Activated CD8-positive, alpha-beta memory T cell treated with anti-CD3 and anti-CD28 coated beads for 1 hour (primary cell): Measurements from ENCODE around the gene ATP2A2.

Experiments
- DNase-seq, 2 donors: peaks; one replicate each; pipeline ENCODE4 v3.0.0-alpha.2; 2020; ENCODE audit warnings: low read depth in 1 of 2; ENCODE audit errors: extremely low read depth in 1 of 2

The ATP2A2 gene

DNA sequence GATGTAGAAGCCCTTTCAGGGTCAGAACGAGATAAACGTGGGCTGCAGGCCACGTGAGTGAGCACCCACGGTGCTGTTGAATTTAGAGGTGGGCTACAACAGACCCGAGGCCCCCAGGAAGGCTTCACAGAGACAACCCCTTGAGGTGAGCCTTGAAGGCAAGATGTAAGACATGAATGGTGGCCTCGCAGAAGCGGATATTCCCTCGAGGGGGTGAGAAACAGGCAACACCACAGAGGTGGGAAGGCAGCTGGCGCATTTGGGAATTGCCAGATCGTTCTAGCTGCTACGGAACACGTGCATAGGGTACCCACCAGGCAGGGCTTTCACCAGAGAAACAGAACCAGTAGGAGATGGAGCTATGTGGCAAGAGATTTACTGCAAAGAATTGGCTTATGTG, 22.6 kb upstream of the ATP2A2 start:
- no peak for DNase-seq

DNA sequence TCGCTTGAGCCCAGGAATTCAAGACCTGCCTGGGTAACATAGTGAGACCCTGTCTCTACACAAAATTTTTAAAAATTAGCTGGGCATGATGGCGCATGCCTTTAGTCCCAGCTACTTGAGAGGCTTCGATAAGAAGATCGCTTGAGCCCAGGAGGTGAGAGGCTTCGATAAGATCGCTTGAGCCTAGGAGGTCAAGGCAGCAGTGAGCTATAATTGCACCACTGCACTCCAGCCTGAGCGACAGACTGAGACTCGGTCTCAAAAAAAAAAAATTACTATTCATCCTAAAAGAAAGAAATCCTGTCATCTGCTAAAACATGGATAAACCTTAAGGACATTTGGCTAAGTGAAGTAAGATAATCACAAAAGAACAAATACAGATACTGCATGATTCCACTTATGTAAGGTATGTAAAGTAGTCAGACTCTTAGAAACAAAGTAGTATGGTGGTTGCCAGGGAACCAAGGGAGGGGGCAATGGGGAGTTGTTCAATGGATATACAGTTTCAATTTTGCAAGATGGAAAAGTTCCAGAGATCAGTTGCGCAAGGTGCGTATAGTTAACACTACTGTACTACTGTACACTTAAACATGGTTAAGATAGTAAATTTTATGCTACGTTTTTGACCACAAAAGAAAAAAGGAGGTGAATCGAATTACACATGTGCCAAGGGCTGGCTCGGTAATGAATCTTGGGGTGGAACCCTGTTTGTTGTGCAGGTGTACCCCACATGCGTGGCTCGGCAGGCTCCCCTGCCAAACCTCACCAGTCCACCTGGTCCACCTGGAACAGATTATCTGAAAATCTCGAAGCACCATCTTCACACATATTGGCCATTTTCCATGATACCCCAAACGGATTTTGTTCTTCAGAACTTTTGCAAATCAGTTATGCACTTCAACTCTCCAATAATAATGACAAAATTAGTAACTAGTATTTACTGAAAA, 18.3 kb upstream of the ATP2A2 start:
- DNase-seq, result no peak

DNA sequence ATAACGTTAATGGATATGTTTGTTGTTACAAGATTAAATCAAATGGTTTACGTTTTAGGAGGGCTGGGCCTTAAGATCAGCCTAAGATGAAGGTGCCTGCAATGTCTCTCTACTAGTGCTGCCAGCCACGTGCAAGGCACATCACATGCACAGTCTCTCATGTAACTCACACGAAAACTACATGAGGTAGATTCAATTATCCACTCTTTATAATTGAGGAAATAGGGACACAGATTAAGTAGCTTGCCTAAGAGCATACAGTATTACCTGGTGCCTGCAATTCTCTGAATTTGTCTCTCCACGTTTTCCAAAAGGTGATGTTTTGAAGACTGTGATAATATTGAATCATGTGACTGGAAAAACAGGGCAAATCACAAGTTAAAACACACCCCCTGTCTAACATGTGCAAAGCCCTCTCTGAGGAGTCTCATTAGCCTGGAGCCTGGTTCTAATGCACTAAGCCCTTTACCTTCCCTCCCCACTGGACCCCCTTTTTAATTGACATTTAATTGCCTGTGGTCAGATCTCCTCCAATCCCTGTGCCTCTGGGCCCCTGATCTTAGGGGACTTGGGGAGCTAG, 14.6 kb upstream of the ATP2A2 start:
- no peak for DNase-seq

DNA sequence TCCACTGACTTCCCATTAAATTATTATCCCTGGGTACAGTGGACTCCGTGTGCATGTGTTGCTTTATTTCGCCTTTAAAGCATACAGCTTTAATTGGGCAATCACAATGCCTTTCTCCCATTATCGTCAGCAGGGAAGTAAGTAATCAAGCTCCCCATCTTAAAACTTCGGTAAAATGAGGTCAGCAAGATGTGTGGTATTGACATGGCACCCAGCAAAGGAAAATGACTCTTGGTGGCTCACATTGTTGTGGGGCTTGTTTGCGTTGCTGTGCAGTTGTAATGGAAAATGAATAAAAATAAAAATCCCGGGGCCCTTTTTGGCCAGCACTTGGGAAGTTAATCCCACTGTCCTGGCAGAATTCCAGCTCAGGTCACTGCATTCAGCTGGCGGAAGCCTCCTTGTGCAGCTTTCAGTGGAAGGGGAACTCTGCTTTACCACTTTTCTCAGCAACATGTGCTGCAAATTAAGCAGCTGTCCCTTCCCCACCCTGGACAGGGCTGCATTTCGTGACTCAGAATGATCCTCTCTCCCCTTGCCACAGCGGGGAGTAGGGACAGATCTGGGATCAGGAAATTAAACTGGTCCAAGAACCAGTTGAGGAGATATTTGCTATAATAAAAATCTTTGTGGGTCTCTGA, 13.9 kb upstream of the ATP2A2 start:
- DNase-seq, result no peak

DNA sequence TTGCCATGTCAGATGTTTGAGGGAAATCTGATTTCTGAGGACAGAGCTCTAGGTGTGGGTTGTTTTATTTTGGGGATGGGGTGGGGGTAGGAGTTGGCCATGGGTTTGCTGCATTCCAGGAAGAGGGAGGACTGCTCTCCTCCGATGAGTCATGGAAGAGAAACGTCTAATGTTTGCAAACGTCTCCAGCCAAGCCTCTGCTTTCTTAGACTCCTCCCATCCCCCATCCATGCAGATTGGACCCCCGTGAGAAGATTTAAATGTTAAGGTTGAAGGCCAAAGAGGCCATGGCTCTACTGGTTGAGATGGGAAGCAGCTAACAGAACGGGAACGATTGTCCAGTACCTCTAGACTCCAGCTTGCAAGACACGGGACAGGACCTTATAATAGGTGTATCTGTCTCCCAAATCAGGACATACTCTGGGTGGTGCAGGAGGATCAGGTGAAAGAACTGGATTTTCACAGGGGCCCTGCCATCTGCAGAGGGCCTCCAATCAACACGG, 11.4 kb upstream of the ATP2A2 start:
- DNase-seq, result no peak

DNA sequence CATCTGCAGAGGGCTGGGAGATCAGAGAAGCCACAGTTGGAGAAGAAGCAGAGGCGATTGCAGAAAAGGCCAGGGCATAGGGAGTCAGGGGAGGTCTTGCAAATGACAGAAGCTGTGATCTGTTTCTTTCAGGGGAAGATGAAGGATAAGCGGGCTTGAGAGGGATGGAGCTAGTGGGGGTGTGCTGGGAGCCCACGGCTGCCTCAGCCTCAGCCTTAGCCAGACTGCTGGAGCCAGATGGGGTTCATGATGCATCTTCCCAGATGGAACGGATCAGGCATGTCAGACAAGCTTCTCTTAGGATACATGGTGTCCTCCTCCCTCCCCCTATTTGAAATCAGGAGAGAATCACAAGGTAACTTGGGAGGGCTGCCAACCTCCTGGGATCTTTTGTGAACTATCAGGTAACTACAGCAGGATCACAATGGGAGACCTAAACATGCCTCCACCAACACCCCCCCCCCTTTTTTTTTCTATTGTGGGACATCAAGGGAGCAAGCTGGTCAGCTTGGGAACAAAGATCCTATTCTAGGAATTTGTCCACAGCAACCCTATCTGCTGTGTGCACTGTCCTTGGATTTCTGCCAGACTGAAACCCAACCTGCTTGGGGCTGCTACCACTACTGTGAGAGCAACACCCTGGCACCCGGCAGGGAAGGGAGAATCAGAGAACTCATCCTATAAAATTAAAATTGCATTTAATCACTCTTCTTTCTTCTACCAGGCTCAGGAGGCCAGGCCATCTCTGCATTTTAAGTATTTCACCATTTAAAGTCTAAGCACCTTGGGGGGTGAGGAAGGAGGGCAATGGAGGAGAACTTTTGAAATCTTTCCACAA, 10.7 kb upstream of the ATP2A2 start:
- DNase-seq, result no peak

DNA sequence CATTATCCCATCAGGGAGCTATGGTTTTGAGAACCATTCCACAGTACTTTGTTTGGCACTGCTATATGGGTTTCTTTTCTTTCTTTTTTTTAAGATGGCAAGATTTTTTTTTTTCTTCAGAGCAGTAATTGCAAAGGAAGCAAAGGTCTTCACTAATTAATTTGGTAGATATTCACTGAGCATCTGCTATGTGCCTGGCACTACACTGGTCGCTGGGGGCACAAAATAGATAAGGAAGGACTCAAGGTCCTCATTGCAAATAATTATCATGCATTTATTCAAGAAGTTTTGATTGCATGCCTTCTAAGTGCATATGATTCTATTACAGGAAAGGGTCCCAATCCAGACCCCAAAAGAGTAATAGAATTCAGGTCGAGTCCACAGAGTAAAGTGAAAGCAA, 10.0 kb upstream of the ATP2A2 start:
- DNase-seq, result no peak

DNA sequence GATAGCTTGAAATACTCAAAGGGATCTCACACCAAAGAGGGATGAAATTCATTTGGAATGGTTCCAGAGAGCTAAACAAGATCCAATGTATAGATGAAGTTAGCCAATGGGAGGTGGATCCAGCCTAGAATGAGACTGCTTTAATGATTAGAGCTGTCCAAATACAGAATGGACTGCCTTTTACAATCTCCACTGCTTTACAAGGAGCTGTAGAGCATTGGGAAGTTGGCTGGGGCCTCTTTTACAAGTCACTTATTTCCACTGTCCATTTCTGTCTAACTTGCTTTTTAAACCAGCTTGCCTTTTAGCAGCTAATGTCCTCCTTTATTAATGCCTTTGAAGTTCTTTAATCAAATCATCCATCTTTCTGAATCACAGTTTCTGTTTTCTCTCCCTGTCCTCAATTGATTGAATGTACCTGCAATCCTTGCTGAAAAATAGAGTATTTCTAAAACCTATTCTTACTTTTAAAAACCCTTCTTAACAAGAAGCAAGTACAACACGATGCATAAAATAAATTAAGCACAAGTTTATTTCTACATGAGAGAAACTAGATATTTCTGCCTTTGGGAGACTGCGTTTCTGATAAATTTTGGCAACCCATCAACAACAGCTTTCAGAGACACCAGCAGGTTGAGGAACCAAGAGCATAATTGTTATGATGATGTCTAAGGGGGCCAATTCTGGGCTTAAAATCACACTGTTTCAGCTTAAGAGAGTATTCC, 3.4 kb upstream of the ATP2A2 start:
- DNase-seq, result no peak

DNA sequence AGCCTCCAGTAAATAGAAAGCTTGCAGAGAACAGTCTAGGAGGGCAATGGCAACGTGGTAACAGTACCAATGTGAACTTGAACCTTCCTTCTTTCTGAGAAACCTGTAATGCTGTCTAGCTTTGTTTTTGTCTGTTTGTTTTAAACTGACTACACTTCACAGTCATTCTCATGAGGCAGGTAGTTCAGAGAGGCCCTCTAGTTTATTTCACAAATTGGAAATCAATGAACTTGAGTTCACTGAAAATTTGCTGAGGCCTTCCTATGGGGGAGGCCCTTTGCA, 2.9 kb upstream of the ATP2A2 start:
- DNase-seq, result no peak

DNA sequence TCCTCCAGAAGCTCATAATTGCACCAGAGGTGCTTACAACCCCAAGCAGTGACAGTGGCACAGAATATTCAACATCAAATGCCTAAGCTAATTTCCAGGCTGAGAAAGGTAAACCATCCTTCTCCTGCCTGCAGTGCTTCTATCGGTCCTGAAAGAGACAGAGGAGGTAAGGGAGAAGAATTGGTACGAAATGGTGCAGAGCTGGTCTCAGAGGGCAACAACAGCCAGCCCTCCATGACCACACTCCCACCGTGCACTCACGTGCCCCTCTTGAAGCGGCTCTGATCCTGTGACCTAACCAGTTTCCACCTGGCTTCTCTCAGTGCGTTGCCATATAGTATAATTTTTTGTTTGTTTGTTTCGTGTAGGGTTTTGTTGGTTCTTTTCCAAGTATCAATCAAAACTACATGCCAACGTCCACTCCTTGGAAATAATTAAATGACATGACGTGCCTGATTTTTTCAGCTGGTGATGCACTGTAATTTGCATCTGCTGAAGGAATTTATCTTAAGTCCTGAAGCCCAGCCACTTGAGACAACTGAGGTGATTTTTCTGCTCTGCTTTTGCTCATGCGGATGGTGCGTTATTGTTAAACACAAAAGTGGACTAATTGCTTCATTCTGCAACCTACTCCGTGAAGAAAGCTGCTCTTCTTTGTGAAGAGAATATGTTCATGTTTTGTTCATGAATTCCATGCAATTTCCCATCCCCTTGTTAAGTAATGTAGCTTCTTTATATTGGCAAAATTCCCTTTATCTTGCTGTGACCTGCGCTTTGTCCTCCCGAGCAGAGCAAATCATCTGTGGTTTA, 1.3 kb upstream of the ATP2A2 start:
- no peak for DNase-seq

DNA sequence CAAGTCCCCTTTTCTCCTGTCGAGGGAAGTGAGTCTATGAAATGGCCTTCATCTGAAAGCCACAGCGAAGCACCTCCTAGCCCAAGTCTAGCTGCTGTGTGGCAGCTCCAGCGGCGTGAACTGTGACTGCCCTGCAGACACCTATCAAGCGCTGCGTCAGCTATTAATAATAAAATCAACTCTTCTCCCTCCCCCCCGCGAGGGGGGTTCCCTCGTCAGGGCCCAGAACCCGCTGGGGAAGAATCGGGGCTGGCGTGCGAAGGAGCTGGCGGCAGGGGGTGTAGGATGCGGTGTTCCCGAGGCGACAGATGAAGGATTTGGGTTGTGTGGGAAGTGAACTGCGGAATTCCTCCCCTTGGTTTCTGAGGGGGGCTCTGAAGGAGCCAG, 662 bp upstream of the ATP2A2 start:
- DNase-seq, result peak; percentile 4 to 28

DNA sequence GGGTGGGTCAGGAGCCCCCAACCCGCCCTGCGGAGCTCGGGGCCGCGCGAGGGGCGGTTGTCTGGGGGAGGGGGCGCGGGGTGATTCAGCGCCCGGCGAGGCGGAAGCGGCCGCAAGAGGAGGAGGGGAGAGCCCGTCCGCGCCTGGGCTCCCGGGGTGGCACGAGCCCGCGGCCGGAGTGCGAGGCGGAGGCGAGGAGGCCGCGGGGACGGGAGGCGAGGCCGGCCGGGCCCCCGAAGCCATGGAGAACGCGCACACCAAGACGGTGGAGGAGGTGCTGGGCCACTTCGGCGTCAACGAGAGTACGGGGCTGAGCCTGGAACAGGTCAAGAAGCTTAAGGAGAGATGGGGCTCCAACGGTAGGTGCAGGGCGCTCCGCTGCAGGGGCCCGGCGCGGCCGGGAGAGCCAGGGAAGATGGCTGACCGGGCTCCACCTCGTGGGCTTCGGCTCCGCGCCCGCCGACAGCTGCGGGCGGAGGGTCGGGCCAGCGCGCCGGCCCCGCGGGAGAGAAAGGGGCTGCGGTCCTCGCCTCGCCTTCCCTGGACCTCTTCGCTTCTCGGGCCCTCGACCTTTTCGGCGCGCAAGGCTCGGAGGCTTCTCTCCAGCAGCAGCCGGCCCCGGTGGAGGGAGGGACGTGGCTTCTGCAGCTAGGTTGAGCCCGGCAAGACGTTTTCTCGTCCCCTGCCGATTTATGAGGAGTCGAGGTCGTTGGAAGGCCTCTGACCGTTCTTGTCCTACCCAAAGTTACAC, 677 bp downstream of the ATP2A2 start:
- peak; percentile 6 to 25 for DNase-seq

DNA sequence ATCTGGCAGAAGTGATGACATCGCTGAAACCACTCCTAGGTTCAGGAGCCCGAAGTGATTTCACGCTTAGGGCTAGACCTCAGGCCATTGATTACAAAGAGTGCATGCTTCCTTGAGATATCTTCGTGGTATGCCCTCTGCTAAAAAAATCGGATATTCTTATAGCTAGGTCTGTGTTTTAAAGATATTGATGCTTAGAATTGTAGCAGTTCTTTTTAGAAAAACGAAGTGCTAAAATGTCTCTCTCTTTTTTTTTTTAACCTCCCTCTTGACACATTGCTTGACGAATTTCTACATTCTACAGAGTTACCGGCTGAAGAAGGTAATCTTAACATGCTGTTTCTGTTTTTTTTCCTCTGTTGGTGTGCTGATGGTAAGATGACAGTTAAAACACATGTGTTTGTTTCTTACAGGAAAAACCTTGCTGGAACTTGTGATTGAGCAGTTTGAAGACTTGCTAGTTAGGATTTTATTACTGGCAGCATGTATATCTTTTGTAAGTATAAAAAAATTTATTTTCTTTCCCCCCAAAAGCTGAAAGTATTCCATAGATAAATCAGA, 1.3 kb downstream of the ATP2A2 start:
- DNase-seq, result no peak

DNA sequence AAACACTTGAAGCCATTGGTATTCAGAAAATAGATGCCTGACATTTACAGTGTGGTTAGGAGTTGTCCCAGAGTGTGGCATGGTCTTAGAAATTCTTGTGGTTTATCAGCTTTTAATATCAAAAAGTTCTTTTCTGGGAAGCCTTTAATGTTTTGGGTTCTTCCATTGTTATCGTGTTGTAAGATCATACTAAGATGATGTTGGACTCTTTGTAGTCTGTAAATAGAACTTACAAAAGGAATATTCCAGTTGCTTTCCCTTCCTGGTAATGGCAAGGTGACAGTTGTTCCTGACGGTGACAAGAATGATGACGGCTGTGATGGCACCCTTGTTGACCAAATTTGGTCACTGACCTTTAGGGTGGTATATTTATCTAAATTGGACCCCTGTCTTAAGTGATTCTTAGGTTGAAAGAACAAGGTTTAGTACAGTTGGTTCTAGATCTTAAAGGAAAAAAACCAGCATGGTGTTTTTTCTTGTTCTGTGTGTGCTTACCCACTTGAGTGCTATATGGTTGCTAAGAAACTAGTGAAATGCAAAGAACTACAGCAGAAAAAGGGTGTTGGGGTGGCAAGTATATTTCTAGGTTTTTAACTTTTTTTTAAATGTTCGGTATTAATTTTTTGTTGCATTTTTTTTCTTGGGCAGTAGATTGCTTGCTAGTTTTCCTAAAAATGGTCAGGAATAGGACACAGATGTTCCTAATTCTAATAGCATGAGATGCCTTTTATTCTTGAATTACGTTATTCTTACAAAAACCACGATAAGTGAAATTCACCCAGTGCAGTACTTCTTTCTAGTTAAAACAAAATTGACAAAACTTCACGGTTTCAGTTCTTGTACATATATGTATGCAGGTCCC, 2.1 kb downstream of the ATP2A2 start:
- DNase-seq, result no peak

DNA sequence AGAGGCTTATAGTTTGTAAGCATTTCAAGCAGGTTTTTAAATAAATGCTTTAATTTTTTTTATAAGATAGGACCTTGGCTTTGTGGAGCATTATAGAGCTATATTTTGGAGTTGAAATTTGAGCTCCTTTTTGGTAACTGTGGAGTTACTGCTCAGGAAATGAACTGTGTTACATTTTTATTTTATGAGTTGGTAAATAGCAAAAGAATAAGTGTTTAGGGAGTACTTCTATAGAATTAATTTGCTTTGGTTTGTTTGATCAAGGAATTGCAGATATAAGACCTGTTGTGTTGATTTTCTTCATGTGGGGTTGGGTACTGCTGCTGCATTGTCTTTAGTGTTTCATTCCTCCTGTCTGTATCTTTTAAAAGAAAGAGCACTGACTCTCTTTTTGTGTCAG, 3.5 kb downstream of the ATP2A2 start:
- DNase-seq, result no peak

DNA sequence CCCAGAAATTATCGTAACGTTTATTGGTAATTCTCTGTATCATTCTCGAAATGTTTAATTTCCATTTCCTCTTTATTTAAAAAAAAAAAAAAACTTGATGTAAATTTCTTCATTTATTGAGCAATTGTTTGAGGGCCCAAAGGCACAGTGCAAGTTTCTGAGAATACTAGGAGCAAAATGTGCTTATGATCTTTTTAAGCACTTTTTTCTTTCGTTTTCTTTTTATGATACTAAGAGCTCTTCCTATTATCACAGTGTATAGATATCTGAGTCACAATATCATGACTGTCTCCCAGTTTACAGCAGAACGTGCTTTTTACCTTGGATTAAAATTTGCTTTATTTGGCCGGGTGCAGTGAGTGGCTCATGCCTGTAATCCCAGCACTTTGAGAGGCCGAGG, 5.6 kb downstream of the ATP2A2 start:
- DNase-seq, result no peak

DNA sequence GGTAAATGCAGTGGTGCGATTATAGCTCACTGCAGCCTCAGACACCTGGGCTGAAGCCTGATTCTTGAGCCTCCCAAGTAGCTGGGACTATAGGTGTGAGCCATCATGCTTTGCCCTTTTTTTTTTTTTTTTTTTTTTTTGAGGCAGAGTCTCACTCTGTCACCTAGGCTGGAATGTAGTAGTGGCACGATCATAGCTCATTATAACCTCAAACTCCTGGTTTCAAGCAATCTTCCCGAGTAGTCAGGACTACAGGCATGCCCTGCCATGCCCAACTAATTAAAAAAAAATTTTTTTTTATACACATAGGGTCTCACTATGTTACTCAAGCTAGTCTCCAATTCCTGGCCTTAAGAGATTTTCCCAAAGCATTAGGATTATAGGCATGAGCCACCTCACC, 6.9 kb downstream of the ATP2A2 start:
- no peak for DNase-seq
